Measurements from ENCODE around the gene TMEM138.

Gene TMEM138

GRCh38 chr11:61361741-61362541 lies at the start of gene TMEM138, which contains the start of gene CYB561A3:
TSS of gene TMEM138 (plus strand) at chr11:61362374. CDS start at chr11:61364391, 2,017 bp downstream.
TSS of gene CYB561A3 (minus strand) at chr11:61361882. CDS start at chr11:61356713, 5,169 bp downstream.
- peak; percentile 87 to 91 for DNase-seq (ENCODE audit: extremely low read depth in 1 of 2, low read depth in 1 of 2)

DNA sequence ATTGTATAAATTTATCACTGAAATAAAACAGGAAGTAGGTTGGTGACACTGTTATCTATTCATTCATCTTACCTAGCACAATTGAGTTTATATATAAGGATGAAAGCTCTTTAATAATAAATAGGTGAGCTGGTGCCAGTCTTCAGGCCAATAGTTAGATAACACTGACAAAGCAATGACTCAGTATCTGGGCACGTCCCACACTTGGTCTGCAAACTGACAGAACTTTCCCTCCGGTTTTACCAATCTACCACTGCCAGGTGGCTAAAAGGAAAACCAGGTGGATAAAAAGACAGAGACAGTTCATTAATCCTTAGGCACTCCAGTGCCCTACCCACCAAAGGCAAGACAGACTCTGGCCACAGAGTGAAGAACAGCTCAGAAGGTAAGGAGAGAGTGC lies 46.9 kb upstream of the TMEM138 start:
- no peak for DNase-seq (ENCODE audit: extremely low read depth in 1 of 2, low read depth in 1 of 2)

DNA sequence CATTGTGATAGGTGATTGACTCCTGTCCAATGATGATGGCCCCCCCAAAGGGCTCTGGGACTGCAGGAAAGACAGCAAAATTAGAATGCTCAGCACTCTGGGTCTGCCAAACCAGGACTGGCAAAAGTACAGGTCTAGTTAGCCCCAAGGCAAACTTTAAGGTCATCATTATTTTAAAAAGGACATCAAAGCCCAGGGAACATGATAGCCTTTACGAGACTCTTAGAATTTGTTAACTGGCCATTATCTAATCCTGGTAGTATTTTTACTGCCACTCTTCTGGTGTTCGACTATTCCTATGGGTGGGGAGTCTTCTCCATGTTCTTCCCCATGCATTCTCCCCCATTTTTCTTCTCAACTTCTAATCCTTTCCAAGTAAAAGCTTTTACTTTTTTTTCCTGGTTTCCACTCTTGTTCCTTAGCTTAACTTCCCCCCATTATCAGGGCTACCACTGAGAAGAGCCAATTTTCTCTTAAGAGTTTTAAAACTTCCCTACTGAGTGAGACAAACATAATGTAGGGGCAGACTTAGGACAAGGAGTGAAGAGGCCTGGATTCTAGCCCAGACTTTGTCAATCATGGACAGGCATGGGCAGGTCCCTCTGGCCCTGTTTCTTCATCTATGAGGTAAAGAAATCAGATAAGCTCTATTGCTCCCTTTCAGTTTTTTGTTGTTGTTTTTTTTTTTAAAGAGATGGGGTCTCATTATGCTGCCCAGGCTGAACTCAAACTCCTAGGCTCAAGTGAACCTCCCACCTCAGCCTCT lies 36.3 kb upstream of the TMEM138 start:
- DNase-seq (ENCODE audit: extremely low read depth in 1 of 2, low read depth in 1 of 2), result no peak

- DNase-seq (ENCODE audit: extremely low read depth in 1 of 2, low read depth in 1 of 2), result no peak
Measured at GRCh38 chr11:61327669-61328071, 34.5 kb upstream of the TMEM138 start.

DNA sequence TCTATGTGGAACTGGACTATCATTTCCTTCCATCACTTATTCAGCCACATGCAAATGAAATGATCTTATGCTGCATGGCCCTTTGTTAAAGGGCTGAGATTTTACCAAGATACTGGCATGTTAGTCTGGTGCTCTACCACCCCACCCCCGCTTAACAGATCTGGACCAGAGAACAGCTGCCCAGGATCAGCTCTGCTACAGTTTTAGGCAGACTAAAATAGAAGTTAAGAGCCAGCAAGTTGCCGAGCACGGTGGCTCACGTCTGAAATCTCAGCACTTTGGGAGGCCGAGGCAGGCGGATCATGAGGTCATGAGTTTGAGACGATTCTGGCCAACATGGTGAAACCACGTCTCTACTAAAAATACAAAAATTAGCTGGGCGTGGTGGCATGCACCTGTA lies 33.8 kb upstream of the TMEM138 start:
- no peak for DNase-seq (ENCODE audit: extremely low read depth in 1 of 2, low read depth in 1 of 2)

DNA sequence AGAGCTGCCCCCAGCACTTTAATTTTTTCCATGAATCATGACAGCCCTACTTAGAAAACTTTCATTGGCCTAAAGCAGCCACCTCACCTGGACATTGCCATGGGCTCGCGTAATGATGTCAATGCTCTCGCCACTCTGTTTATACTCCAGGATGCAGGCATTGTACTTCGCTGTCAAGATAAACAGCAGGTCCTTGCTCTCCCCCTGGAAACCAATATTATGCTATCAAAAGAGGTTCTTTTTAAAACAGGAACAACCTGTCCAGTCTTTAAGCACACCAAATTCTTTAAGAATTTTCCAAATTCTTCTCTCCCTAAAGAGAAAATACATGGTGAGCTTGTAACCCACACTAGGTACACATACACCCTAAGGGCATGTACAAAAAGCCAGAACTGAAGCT lies 32.3 kb upstream of the TMEM138 start:
- DNase-seq (ENCODE audit: extremely low read depth in 1 of 2, low read depth in 1 of 2), result no peak

DNA sequence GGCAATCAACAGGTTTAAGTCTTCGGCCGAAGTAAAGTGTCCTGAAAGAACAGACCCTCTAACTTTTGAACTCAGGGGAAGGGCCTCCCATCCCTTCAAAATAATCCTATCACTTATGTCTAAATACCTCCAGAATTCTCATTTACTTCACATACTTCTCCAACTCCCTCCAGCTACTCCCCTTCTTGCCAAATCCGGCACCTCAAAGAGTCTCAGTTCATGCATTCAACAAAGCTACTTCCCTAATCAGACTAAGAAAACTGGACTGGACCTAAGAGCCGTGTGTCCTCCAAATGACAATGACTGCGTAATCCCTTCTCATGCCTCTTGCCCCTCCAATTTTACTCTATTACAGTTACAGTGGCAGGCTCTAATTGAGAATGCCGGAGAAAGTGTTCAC lies 30.5 kb upstream of the TMEM138 start:
- no peak for DNase-seq (ENCODE audit: extremely low read depth in 1 of 2, low read depth in 1 of 2)

GRCh38 chr11:61332281-61332796 lies 29.8 kb upstream of the TMEM138 start:
- no peak for DNase-seq (ENCODE audit: extremely low read depth in 1 of 2, low read depth in 1 of 2)

DNA sequence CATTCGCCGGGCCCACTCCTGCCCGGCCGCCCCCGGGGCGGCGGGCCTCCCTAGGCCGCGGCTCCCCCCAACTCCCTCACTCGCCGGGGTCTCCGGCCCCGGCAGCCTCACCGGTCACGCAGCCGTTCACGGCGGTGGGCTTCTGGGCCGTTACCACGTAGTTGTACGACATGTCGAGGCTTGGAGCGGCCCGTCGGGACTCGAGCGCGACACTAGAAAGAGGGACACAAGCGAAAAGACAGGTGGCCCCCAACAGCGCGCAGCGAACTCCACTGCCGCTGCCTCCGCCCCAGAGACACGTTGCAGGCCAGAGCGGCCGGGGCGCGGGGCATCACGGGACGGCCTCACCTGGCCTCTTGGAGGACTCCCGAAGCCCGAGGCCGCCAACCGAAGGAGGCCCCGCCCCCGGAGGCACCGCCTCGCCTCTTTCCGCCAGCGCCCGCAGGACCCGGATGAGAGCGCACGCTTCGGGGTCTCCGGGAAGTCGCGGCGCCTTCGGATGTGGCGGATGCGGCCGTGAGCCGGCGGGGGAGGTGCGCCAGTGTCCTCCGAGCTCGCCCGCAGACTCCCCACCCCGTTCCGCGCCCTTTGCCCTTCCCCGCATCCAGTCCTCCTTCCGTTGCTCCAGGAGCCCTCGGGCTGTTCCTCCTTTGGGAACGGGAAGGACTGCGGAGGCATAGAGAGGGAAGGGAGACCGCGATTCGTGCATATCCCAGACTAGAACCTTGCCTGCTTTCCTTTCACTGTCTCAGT lies 29.2 kb upstream of the TMEM138 start, which contains the start of the genes DDB1 and TKFC:
Gene DDB1 (minus strand): TSS at position 309 of the 753 bp plus-strand sequence. CDS start 137 bp downstream, at position 172.
Gene TKFC (plus strand): TSS at position 432 of the 753 bp plus-strand sequence. CDS start 1,501 bp downstream, outside the sequence.
- DNase-seq (ENCODE audit: extremely low read depth in 1 of 2, low read depth in 1 of 2), result peak; percentile 97 to 98

GRCh38 chr11:61333550-61334433 lies 28.4 kb upstream of the TMEM138 start:
- no peak for DNase-seq (ENCODE audit: extremely low read depth in 1 of 2, low read depth in 1 of 2)

DNA sequence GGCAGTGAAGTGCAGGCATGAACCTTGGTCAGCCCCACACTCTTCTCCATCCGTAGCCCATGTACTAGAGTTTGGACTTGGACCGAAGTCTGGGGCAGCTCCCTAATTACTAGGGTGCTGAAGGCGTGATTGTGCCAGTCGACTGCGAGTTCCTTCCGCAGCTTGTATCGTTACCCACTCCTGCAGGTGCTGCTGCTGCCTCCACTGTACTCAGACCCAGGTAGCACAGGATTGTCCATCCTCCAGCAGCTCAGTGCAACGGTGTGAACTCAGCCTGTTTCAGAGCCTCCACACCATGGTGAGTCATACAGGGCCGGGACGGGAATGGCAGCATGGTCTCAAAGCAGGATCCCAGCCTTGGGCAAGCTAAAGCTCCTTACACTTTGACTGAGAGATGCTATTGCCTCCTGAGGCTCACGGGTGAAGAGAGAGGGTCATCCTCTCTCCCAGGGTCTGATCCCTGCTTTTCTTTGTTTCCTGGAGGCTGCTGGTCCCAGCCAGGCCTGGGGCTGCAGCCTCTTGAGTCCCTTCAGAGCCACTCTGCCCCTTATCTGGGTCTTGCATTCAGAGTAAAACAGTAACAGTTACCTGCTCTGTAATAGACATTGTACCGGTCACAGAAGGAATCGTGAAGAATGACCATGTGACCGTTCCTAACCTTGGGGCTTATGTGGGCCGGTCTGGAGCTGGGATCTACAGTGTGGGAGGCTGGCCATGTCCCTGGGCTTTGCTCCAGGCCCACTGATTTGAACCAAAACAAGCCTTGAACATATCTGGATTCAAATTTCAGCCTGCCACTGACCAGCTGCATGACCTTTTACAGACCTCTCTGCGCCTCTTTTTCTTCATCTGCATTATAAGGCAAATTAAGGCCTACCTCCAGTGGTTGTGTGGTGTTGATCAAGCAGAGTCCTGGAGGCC lies 27.5 kb upstream of the TMEM138 start:
- no peak for DNase-seq (ENCODE audit: extremely low read depth in 1 of 2, low read depth in 1 of 2)

- no peak for DNase-seq (ENCODE audit: extremely low read depth in 1 of 2, low read depth in 1 of 2)
Measured at GRCh38 chr11:61335355-61335710, 26.8 kb upstream of the TMEM138 start.

- peak; percentile 65 to 67 for DNase-seq (ENCODE audit: extremely low read depth in 1 of 2, low read depth in 1 of 2)
Measured at GRCh38 chr11:61336171-61336935, 25.8 kb upstream of the TMEM138 start.

GRCh38 chr11:61337706-61338470 lies 24.3 kb upstream of the TMEM138 start:
- DNase-seq (ENCODE audit: extremely low read depth in 1 of 2, low read depth in 1 of 2), result no peak

GRCh38 chr11:61338783-61339489 lies 23.2 kb upstream of the TMEM138 start:
- no peak for DNase-seq (ENCODE audit: extremely low read depth in 1 of 2, low read depth in 1 of 2)

DNA sequence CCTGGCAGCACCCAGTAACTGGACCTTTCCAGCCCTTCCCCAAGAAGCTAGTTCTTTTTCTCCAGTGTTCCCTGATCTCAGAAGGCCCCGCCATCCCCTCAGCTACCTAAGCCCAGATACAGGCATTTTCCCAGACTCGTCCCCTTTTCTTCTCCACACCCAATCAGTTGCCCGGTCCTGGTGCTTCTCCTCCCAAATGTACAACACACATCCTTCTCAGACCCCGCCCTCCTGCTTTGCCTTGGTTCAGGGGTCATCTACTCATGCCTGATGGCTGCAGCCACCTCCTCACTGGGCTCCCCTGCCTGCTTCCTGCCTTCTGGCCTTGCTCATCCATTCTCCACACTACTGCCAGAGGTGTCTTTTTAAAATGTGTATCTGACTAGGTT lies 22.7 kb upstream of the TMEM138 start:
- DNase-seq (ENCODE audit: extremely low read depth in 1 of 2, low read depth in 1 of 2), result no peak

- no peak for DNase-seq (ENCODE audit: extremely low read depth in 1 of 2, low read depth in 1 of 2)
Measured at GRCh38 chr11:61340979-61341378, 21.2 kb upstream of the TMEM138 start.
